Endothelial cell of umbilical vein (primary cell): ENCODE measurements around the gene ADARB1.

Experiments
- CTCF ChIP-seq, 2 donors: IDR thresholded peaks; 1 replicate in 1 of 2; 2 replicates in 1 of 2; pipeline ENCODE4 v1.5.1; 2011; ENCODE audit warnings: low read length in 2 of 2, mild to moderate bottlenecking in 2 of 2, moderate library complexity in 2 of 2, control low read depth in 1 of 2, inconsistent platforms in 1 of 2, low read depth in 1 of 2; ENCODE audit not compliant: insufficient read depth in 1 of 2; ENCODE audit errors: extremely low read depth in 1 of 2
- EZH2 ChIP-seq: IDR thresholded peaks from 2 replicates; pipeline ENCODE4 v1.6.1; 2012; ENCODE audit warnings: borderline replicate concordance, low read depth, mild to moderate bottlenecking, moderate library complexity, low read length, inconsistent platforms; ENCODE audit not compliant: severe bottlenecking
- POLR2A ChIP-seq: IDR thresholded peaks from 2 replicates; pipeline ENCODE4 v1.6.1; 2012; ENCODE audit warnings: low read depth, mild to moderate bottlenecking, control low read depth, low read length
- POLR2AphosphoS5 ChIP-seq: IDR thresholded peaks from 2 replicates; pipeline ENCODE4 v1.6.1; 2012; ENCODE audit warnings: low read depth, mild to moderate bottlenecking, control low read depth, low read length, moderate library complexity; ENCODE audit not compliant: insufficient read depth

- no peak for TF ChIP-seq CTCF (IDR thresholded peaks at IDR 0.05; ENCODE audit: extremely low read depth in 1 of 2, insufficient read depth in 1 of 2, low read depth in 1 of 2, low read length in 2 of 2)
- TF ChIP-seq POLR2AphosphoS5 = no peak
- no peak for TF ChIP-seq EZH2
- no peak for TF ChIP-seq POLR2A
Measured at GRCh38 chr21:45029298-45029947, 45.0 kb upstream of the ADARB1 start.
